ENCODE results near the gene ZCCHC14.

The ZCCHC14 gene

GRCh38 chr16:87423429-87423828 lies 69.4 kb downstream of the ZCCHC14 start:
- no peak for DNase-seq

- no peak for DNase-seq
Measured at GRCh38 chr16:87422106-87422505, 70.7 kb downstream of the ZCCHC14 start.

GRCh38 chr16:87421003-87421912 lies 71.6 kb downstream of the ZCCHC14 start:
- no peak for DNase-seq

GRCh38 chr16:87420026-87421002 lies 72.5 kb downstream of the ZCCHC14 start:
- DNase-seq: no peak

GRCh38 chr16:87418644-87419043 lies 74.2 kb downstream of the ZCCHC14 start:
- no peak for DNase-seq

GRCh38 chr16:87418216-87418615 lies 74.6 kb downstream of the ZCCHC14 start:
- no peak for DNase-seq

- DNase-seq: no peak
Measured at GRCh38 chr16:87417528-87417910, 75.3 kb downstream of the ZCCHC14 start.

GRCh38 chr16:87416826-87417527 lies 75.8 kb downstream of the ZCCHC14 start:
- peak; percentile 38 to 42 for DNase-seq

GRCh38 chr16:87415441-87415840 lies 77.4 kb downstream of the ZCCHC14 start:
- DNase-seq: no peak

- no peak for DNase-seq
Measured at GRCh38 chr16:87414251-87414680, 78.6 kb downstream of the ZCCHC14 start.

- no peak for DNase-seq
Measured at GRCh38 chr16:87412996-87413421, 79.8 kb downstream of the ZCCHC14 start.

GRCh38 chr16:87412371-87412995 lies 80.3 kb downstream of the ZCCHC14 start:
- no peak for DNase-seq

GRCh38 chr16:87411375-87412271 lies 81.2 kb downstream of the ZCCHC14 start:
- DNase-seq: no peak

- DNase-seq: no peak
Measured at GRCh38 chr16:87410968-87411367, 81.9 kb downstream of the ZCCHC14 start.

GRCh38 chr16:87410530-87410929 lies 82.3 kb downstream of the ZCCHC14 start:
- no peak for DNase-seq

GRCh38 chr16:87409781-87410180 lies 83.0 kb downstream of the ZCCHC14 start:
- DNase-seq: no peak

- no peak for DNase-seq
Measured at GRCh38 chr16:87409153-87409552, 83.7 kb downstream of the ZCCHC14 start.

GRCh38 chr16:87407511-87408112 lies 85.2 kb downstream of the ZCCHC14 start:
- DNase-seq: no peak

GRCh38 chr16:87406495-87407088 lies 86.2 kb downstream of the ZCCHC14 start:
- no peak for DNase-seq

Data from stimulated activated CD4-positive, alpha-beta T cell treated with anti-CD3 and anti-CD28 coated beads, Interleukin-2, amount 100 ng/mL, for 24 hours (primary cell).